Measurements from ENCODE around the gene ENOX1.

DNA sequence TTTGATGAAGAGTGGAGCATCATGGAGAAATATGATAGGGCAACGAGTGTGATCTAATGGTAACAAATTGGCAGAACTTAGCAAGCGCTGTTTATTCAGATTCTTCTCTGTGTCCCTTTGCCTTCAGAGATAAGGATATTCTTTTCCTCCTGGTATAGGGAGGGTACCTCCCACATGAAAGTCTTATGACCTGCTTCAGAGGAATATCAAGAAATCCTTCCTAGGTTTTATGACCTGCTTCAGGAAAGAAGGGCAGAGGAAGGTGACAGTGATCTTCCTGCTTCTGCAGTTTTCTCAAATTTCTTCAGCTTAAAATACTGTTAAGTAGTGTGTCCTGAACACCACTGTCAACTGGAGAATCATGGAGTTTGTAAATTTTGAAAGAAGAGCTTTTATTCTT, 619.0 kb downstream of the ENOX1 start:
- TF ChIP-seq ZKSCAN8 (CRISPR knock-in tag; IDR thresholded peaks at IDR 0.05; ENCODE audit: borderline replicate concordance) (no peak), JARID2 (CRISPR knock-in tag; IDR thresholded peaks at IDR 0.05; ENCODE audit: insufficient replicate concordance) (no peak), ZNF207 (IDR thresholded peaks at IDR 0.05; ENCODE audit: borderline replicate concordance) (no peak), JUN (CRISPR knock-in tag; IDR thresholded peaks at IDR 0.05) (no peak), CCDC6 (CRISPR knock-in tag; IDR thresholded peaks at IDR 0.05) (no peak), POLR2A (IDR thresholded peaks at IDR 0.05; ENCODE audit: insufficient read depth in 1 of 2, low read depth in 2 of 2, low read length in 2 of 2) (no peak), ZFP41 (CRISPR knock-in tag; IDR thresholded peaks at IDR 0.05; ENCODE audit: borderline replicate concordance) (no peak), POLR2AphosphoS5 (IDR thresholded peaks at IDR 0.05; ENCODE audit: low read depth, low read length) (no peak), TBX2 (CRISPR knock-in tag; IDR thresholded peaks at IDR 0.05; ENCODE audit: borderline replicate concordance) (no peak)
- TF ChIP-seq, protein P1, sequence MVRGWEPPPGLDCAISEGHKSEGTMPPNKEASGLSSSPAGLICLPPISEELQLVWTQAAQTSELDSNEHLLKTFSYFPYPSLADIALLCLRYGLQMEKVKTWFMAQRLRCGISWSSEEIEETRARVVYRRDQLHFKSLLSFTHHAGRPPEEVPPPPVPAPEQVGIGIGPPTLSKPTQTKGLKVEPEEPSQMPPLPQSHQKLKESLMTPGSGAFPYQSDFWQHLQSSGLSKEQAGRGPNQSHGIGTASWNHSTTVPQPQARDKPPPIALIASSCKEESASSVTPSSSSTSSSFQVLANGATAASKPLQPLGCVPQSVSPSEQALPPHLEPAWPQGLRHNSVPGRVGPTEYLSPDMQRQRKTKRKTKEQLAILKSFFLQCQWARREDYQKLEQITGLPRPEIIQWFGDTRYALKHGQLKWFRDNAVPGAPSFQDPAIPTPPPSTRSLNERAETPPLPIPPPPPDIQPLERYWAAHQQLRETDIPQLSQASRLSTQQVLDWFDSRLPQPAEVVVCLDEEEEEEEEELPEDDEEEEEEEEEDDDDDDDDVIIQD (CRISPR knock-in tag; IDR thresholded peaks at IDR 0.05; ENCODE audit: low read depth) = no peak
- TF ChIP-seq, protein P2, sequence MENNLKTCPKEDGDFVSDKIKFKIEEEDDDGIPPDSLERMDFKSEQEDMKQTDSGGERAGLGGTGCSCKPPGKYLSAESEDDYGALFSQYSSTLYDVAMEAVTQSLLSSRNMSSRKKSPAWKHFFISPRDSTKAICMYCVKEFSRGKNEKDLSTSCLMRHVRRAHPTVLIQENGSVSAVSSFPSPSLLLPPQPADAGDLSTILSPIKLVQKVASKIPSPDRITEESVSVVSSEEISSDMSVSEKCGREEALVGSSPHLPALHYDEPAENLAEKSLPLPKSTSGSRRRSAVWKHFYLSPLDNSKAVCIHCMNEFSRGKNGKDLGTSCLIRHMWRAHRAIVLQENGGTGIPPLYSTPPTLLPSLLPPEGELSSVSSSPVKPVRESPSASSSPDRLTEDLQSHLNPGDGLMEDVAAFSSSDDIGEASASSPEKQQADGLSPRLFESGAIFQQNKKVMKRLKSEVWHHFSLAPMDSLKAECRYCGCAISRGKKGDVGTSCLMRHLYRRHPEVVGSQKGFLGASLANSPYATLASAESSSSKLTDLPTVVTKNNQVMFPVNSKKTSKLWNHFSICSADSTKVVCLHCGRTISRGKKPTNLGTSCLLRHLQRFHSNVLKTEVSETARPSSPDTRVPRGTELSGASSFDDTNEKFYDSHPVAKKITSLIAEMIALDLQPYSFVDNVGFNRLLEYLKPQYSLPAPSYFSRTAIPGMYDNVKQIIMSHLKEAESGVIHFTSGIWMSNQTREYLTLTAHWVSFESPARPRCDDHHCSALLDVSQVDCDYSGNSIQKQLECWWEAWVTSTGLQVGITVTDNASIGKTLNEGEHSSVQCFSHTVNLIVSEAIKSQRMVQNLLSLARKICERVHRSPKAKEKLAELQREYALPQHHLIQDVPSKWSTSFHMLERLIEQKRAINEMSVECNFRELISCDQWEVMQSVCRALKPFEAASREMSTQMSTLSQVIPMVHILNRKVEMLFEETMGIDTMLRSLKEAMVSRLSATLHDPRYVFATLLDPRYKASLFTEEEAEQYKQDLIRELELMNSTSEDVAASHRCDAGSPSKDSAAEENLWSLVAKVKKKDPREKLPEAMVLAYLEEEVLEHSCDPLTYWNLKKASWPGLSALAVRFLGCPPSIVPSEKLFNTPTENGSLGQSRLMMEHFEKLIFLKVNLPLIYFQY (CRISPR knock-in tag; IDR thresholded peaks at IDR 0.05; ENCODE audit: borderline replicate concordance) = no peak
- TF ChIP-seq, protein P3, sequence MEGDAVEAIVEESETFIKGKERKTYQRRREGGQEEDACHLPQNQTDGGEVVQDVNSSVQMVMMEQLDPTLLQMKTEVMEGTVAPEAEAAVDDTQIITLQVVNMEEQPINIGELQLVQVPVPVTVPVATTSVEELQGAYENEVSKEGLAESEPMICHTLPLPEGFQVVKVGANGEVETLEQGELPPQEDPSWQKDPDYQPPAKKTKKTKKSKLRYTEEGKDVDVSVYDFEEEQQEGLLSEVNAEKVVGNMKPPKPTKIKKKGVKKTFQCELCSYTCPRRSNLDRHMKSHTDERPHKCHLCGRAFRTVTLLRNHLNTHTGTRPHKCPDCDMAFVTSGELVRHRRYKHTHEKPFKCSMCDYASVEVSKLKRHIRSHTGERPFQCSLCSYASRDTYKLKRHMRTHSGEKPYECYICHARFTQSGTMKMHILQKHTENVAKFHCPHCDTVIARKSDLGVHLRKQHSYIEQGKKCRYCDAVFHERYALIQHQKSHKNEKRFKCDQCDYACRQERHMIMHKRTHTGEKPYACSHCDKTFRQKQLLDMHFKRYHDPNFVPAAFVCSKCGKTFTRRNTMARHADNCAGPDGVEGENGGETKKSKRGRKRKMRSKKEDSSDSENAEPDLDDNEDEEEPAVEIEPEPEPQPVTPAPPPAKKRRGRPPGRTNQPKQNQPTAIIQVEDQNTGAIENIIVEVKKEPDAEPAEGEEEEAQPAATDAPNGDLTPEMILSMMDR (CRISPR knock-in tag; IDR thresholded peaks at IDR 0.05) = no peak

All from HepG2 (cell line).